GM12865 (cell line): ENCODE results near the gene ANXA3.

Experiments
- DNase-seq: peaks from one replicate; pipeline ENCODE4 v3.0.0; 2010; ENCODE audit warnings: low read depth
- H3K4me3 ChIP-seq: 2 replicates; pipeline ENCODE4 v1.5.1; 2011; ENCODE audit warnings: mild to moderate bottlenecking, low read depth, low read length, control low read depth
- CTCF ChIP-seq: IDR thresholded peaks from 2 replicates; pipeline ENCODE4 v1.5.1; 2011; ENCODE audit warnings: low read length, control low read depth, low read depth, inconsistent platforms; ENCODE audit not compliant: insufficient read depth; ENCODE audit errors: missing control alignments

ANXA3 gene

GRCh38 chr4:78527103-78527502 lies 24.5 kb upstream of the ANXA3 start:
- no peak for TF ChIP-seq CTCF
- no peak for DNase-seq
- no peak overlapping the region for H3K4me3 ChIP-seq

- TF ChIP-seq CTCF, result no peak
- no peak overlapping the region for H3K4me3 ChIP-seq
- DNase-seq, result no peak
Measured at GRCh38 chr4:78527555-78527954, 24.0 kb upstream of the ANXA3 start.

GRCh38 chr4:78528327-78528726 lies 23.2 kb upstream of the ANXA3 start:
- H3K4me3 ChIP-seq, result no peak overlapping the region
- no peak for DNase-seq
- no peak for TF ChIP-seq CTCF

GRCh38 chr4:78529569-78530209 lies 21.9 kb upstream of the ANXA3 start:
- no peak for TF ChIP-seq CTCF
- no peak overlapping the region for H3K4me3 ChIP-seq
- DNase-seq, result no peak

GRCh38 chr4:78532046-78532445 lies 19.5 kb upstream of the ANXA3 start:
- no peak for TF ChIP-seq CTCF
- H3K4me3 ChIP-seq, result no peak overlapping the region
- DNase-seq, result no peak

DNA sequence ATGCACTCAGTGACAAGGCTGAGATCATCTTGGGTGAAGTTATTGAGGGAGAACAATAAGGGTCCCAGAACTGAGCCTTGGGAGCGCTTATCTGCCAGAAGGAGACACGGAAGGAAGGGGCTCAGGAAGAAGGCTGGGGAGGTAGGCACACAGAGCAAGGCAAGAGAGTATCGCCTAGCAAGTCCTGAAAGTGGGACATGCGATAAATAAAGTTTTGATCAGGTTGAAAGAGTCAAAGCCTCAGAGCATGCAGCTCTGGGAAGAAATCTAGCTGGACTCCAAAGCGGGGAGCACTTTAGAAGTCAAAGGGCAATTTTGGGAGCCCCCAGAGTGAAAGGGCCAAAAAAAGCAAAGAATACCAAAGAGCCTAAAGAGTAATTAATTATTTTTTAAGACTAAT lies 17.7 kb upstream of the ANXA3 start:
- no peak for DNase-seq
- TF ChIP-seq CTCF, result no peak
- no peak overlapping the region for H3K4me3 ChIP-seq

GRCh38 chr4:78534286-78534955 lies 17.1 kb upstream of the ANXA3 start:
- H3K4me3 ChIP-seq, result no peak overlapping the region
- no peak for TF ChIP-seq CTCF
- no peak for DNase-seq
